Measurements from ENCODE around the gene ENOX1.
"Not testable (repeated sequence)": the region's sequence is repeated elsewhere in the genome, so short reads cannot be mapped to it uniquely, and the experiment has no call there.

Gene ENOX1

DNA sequence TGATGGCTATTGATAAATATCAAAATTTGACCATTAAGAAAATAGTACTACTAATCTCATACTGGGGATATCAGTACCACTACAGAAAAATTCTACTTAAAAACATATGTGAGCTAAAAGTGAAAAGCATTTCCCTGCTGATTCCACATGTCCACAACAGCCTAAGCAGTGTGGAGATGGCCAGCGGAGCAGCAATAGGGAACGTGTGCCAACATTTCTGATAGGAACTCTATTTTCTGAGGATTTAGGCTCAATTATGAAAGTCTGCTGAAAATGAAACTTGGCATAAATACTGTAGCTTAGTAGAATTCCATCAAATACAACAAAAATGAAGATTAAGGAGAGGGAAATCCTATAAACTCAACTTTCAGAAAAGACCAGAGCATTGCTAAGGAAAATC lies 311.6 kb downstream of the ENOX1 start:
- no peak for DNase-seq

DNA sequence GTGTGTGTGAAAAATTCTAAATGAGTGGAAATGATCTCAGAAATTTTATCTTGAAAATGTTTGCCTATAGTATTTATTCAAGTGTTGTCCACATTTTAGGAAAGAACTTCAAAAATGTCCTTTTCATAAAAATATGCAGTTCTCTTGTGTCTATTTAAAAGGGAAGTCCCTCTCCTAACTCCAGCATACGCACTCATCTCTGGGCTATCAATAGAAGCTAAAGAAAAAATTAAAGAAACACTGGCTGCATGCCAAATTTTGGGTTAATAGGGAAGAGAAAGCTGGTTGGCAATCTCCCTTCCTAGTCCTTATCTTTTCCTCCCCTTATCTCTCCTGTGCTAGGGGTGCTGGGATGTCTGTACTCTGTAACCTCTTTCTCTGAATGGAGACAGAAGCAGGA lies 313.3 kb downstream of the ENOX1 start:
- DNase-seq, result no peak

DNA sequence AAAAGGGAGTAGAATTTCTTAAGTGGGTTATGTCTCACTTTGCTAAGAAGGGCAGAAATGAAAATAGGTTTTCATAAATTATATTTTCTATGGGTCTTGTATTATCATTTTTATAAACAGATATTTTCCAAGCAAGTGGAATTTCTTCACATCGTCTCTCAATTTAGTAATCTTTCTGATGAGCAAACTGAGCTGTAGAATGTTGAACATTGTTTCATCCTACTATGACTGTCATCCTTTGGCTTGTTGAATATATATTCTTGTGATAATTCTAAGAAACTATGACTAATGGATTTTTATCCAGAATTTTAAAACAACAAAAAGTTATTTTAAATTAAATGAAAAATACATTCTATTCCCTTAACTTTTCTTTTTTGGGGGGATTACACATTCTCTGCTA lies 313.8 kb downstream of the ENOX1 start:
- no peak for DNase-seq

GRCh38 chr13:43472339-43472738 lies 314.4 kb downstream of the ENOX1 start:
- no peak for DNase-seq

DNA sequence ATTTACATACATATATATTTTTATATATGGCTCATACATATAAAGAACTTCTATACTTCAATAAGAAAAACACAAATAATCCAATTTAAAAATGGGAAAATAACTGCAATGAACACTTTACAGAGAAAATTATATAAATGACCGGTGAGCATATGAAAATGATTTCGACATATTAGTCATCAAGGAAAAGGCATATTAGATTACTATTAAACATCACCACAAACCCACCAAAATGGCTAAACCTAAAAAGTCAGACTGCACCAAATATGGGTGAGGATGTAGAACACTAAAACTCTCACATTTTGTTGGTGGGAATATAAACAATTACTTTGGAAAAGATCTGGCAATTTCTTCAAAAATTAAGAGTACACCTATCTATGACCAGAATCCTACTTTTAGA lies 316.2 kb downstream of the ENOX1 start:
- no peak for DNase-seq

GRCh38 chr13:43469791-43470190 lies 317.0 kb downstream of the ENOX1 start:
- DNase-seq, result no peak

- DNase-seq, result no peak
Measured at GRCh38 chr13:43464578-43465264, 322.1 kb downstream of the ENOX1 start.

DNA sequence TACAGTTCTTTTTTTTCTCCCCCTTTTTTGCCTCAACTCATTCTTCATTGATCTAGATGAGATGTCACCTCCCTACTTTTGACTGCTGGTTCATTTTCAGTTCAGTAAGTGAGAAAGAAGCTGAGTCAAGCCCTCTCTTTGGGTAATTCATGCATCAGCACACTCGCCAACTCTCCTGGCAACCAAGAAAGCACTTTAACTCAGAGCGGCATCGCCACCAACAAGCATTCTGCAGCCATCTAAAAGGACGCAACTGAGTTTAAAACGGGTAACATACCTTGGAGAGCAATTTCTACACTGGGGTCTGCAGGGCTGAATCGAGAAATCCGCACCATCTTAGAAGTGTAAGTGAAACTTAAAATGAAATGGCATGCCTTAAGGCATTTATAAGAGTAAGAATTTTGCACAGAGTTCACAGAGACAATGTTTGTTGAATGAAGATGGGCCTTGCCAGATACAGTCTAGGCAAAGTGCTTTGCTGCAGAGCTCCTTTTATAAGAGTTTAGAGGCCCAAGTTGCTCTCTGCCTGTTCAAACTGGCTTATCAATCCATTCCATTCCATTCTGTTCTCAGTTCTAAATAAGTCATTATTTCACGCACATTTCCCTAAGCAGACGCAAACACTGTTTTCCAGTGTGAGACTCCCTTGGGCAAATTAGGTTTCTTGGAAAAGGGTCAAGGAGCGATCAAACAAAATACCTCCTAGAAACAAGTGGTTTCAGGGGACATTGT lies 338.0 kb downstream of the ENOX1 start:
- DNase-seq, result no peak

DNA sequence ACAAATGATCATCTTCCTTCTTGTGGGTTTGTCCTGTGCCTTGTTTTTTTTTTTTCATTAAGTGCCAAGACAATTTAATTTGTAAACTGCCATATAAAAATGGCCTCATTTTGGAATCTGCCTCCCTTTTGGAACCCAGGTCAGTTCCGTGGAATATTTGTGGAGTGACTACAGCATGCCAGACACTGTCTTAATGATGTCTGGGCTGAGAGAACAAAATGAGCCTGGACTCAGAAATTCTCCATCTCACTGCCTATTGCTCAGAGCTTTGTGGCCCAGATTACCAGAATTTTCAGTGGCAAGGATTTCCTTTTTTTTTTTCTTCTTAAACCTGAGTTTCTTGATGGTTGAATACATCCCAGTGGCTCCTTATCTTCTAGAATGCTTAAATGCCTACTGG lies 340.6 kb downstream of the ENOX1 start:
- no peak for DNase-seq

GRCh38 chr13:43445668-43446067 lies 341.1 kb downstream of the ENOX1 start:
- DNase-seq, result no peak

DNA sequence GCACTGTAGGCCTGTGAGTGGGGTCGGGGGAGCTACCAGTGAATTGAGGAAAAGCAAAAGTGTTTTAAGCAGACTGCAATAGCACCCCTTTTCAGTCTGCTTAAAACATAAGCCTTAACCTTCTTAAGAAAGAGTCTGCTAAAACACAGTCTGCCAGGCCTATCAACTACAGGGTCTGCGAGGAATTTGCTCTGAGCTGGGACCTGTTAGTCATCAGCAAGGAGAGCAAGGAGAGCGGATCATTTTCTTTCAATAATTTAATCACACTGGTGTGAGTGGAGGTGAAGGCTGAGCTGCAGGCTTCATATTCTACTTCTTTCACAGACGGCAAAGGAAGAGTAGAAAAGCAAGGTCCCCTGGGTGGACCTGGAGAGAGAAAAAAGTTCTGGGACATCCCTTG lies 342.7 kb downstream of the ENOX1 start:
- no peak for DNase-seq

GRCh38 chr13:43441899-43442499 lies 344.8 kb downstream of the ENOX1 start:
- no peak for DNase-seq

- no peak for DNase-seq
Measured at GRCh38 chr13:43441464-43441863, 345.3 kb downstream of the ENOX1 start.

DNA sequence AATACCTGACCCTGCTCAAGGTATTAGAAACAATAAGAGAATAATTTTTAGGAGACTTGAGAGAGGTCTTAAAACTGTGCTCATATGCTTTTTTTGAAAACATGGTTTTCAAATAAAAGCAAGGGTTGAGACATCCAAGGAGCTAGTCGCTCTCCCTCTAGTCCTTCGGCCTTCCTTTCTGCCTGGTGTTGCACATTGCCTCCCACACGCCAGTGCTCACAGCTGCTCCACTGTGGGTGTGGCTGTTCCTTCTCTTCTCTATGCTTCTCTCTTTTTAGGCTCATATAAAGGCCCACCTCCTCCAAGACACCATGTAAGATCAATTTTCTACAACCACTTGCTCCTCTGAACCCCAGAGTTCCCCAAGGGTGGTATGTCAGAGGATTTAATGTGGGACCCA lies 352.6 kb downstream of the ENOX1 start:
- DNase-seq, result no peak

DNA sequence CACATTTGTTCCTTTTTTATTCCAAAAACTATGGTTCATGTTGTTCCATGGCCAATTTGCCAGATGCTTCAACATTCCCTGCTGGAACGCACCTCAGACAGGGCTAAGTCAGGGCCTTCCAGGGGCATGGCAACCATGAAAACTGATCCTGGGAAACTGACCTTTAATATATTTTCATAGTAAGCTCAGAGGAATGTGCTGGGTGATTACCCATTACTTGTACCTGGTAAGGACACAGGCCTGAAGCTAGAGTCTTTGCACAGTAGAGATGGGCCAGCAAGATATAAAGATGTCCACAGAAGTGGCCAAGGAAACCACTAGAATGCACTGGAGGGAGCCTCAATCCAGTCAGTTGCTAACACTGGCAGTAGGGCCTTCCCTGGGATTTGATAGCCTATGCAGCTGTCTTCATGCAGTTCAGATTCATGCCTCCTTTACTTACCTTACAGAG lies 353.1 kb downstream of the ENOX1 start:
- DNase-seq, result no peak

DNA sequence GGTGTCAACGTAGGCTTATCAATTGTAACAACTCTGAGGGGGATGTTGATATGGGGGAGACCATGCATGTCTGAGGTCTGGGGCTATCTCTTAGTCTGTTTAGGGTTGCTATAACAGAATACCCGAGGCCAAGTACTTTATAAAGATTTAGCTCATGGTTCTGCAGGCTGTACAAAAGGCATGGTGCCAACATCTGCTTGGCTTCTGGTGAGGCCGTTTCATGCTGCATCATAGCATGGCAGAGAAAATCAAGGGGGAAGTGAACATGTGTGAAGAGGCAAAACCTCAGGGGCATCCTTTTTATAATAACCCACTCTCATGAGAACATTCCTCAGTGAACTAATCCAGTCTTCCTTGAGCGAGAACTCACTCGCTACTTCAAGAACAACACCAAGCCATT lies 353.8 kb downstream of the ENOX1 start:
- DNase-seq, result no peak

DNA sequence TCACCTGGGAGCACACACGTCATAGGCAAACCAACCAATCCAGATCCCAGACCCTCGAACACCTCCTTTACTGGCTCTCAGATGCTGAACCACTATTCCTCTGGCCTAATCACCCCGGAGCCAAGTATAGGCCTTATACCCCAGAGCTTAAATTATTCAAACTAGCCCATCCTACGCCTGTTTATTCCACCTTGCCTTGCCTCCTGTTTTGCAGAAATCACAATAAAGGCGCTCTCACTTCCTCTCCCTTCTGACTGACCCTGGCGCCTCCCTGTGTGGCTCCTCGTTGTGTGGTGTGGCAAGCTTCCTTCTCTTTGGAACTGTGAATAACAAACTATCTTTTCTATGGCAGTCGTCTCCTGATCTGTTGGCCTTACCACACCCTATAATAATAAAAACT lies 354.9 kb downstream of the ENOX1 start:
- DNase-seq, result no peak

- no peak for DNase-seq
Measured at GRCh38 chr13:43431290-43431716, 355.5 kb downstream of the ENOX1 start.

DNA sequence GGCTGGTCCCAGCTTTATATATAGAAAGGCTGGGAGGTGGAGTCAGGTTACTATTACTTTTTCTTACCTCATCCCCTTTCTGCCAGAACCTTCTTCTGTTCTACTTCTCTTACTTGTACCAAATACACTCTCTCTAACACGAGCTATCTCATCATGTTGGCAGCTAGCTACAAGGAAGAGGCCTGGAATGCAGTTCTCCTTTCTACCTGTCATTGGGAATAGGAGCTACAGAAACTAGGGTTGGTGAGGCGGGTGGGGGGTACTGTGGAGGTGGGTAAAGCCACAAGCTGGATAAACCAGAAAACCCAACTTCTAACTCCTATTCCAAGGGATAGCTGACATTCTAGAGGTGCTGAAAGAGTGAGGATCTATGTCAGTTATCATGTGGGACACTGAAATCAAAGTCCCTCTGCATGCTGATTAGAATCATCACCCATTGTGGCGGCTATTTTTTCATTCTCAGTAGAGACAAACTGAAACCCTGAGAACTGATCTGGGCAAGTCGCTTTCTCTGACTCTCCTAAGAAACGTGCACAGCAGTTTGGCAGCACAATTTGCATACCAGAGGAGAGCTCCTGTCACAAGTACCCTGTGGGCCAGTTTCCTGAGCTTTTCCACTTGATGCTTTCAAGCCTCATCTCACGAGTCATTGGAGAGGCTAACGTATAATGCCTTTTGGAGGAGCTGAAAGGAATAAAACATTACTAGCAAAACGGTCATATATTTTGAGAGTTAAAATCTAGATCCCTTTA lies 358.1 kb downstream of the ENOX1 start:
- no peak for DNase-seq

DNA sequence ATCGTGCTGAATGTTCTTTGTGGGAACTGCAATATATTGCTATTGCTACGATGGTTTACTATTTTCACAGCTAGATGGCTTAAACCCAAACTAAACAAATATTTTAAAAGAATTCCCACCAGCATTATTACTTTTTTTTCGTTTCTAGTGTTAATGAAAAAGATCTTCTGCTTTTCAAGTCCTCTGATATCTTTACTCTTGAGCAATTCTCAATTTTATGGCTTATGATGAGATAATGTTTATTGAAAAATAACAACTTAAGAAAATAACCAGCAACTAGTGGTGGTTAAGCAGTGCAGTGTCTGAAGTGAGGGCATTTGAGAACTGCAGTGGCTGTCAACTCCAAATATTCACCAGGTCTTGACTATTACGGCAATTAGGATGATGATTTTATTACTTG lies 360.4 kb downstream of the ENOX1 start:
- DNase-seq, result no peak

DNA sequence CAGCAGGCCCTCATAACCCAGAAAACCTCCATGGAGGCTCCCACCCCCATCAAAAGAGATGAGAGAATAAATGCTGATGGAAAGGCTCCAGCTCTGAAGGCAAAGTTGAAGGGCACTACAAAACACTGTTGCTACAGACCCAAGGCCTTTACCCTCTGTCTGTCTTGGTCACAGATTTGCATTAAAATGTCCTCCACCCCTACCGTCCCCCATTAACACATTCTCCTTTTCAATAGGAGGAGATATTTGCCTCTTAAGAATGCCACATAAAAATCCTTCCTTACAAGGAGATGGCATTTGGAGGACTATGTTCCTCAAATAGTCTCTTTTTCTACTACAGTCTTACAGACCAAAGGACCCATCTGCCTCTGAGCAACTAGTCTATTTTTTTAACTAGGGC lies 361.5 kb downstream of the ENOX1 start:
- DNase-seq, result no peak

DNA sequence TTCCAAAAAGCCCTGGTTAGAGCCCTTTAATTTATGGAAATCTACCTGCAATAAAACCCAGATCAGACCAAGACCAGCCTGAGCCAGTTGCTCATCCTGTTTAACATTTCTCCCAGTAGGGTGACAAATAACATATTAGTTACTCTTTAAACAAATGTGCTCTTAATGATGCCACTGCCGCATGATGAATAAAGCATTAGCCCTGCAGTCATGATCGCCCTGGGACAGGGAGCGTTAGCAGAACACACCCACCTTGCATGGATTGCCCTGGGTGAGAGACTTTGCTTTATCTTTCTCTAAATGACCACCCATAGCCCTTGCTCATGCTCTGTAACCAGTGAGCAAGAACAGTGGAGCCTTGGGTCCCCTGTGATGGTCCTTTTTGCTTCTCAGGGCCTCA lies 362.4 kb downstream of the ENOX1 start:
- no peak for DNase-seq

- no peak for DNase-seq
Measured at GRCh38 chr13:43422116-43422515, 364.7 kb downstream of the ENOX1 start.

DNA sequence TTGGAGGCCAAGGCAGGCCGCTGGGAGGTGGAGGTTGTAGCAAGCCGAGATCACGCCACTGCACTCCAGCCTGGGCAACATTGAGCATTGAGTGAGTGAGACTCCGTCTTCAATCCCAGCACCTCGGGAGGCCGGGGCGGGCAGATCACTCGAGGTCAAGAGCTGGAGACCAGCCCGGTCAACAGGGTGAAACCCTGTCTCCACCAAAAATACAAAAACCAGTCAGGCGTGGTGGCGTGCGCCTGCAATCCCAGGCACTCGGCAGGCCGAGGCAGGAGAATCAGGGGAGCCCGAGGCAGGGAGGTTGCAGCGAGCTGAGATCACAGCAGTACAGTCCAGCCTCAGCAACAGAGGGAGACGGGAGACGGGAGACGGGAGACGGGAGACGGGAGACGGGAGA lies 369.9 kb downstream of the ENOX1 start:
- not testable (repeated sequence) for DNase-seq
